Suprapubic skin (tissue), 4 donors: ENCODE data around the gene ITM2B. TPM values are rescaled to one million over a fixed set of nuclear protein-coding genes. Genes with fewer than 3 reads are reported as not detected.
A peak's percentile ranks its signal among the peaks of the same experiment; 100 is the strongest.

ENCODE experiments used
- DNase-seq, 2 donors: peaks; one replicate each; pipeline ENCODE4 v3.0.0-alpha.2; 2019; ENCODE audit warnings: low spot score in 2 of 2
- H3K27ac ChIP-seq: fragments of 200-600 bp; sonication (generic); one replicate; pipeline ENCODE4 v1.5.1; 2019
- H3K27me3 ChIP-seq: fragments of 200-600 bp; sonication (generic); one replicate; pipeline ENCODE4 v1.5.1; 2019
- H3K36me3 ChIP-seq: fragments of 200-600 bp; sonication (generic); one replicate; pipeline ENCODE4 v1.5.1; 2019
- H3K4me1 ChIP-seq: fragments of 200-600 bp; sonication (generic); one replicate; pipeline ENCODE4 v1.5.1; 2019
- H3K4me3 ChIP-seq: fragments of 200-600 bp; sonication (generic); one replicate; pipeline ENCODE4 v1.5.1; 2019; ENCODE audit warnings: mild to moderate bottlenecking
- H3K9me3 ChIP-seq: fragments of 200-600 bp; sonication (generic); one replicate; pipeline ENCODE4 v1.5.1; 2019
- EP300 ChIP-seq: sonication (generic); formaldehyde crosslinking; IDR thresholded peaks from one replicate; pipeline ENCODE4 v1.6.1; 2017; ENCODE audit warnings: antibody characterized with exemption
- POLR2A ChIP-seq, 2 donors: fragments of 450-650 bp; IDR thresholded peaks; one replicate each; pipeline ENCODE4 v1.6.1; 2017; ENCODE audit warnings: antibody characterized with exemption in 2 of 2, mild to moderate bottlenecking in 2 of 2, moderate library complexity in 2 of 2
- POLR2AphosphoS5 ChIP-seq, 3 donors: sonication (generic); formaldehyde crosslinking; IDR thresholded peaks; one replicate each; pipeline ENCODE4 v1.6.1; 2017; ENCODE audit warnings: antibody characterized with exemption in 3 of 3
- WGBS: methylation state at CpG from one replicate; pipeline ENCODE4 v1.1.5; 2018; 5-methylcytosine and 5-hydroxymethylcytosine counted together
- total RNA-seq, 4 donors: library from RNA; depleted of rRNA; stranded (reverse); fragments of >200 nt; gene quantifications; one replicate each; pipeline ENCODE4 v1.1.0, GENCODE V29; 2016
- TF ChIP-seq, protein P1 (sequence below), 2 donors: fragments of 200-600 bp in 1 of 2; fragments of 450-650 bp in 1 of 2; sonication (generic) in 1 of 2; IDR thresholded peaks; one replicate each; pipeline ENCODE4 v1.5.1; 2016 to 2019; ENCODE audit warnings: antibody characterized with exemption in 2 of 2, mild to moderate bottlenecking in 1 of 2, moderate library complexity in 1 of 2

ITM2B gene
- total RNA-seq, 4 donors from 2014 or later: 511 to 726 (median 679) TPM

DNA sequence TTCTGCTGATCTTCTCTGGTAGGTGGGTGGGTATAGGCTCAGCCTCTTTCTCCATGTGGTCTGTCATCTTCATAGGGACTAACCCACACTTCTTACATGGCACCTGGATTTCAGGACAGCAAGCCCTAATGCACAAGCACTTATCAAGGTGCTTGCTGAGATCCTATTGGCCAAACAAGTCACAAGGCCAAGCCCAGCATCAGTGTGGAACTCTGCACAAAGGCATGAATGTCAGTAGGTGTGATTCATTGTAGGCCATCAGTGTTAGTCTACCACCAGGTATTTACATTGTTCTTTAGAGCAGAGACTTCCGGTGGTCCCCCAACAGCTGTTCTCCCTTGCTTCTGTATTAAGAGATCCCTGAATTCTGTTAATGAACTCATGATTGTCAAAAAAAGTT is 62.3 kb downstream of the ITM2B start:
- no peaks in the 10 kb centered on the region for H3K4me1 ChIP-seq
- no peaks in the 10 kb centered on the region for H3K36me3 ChIP-seq
- 95% methylated on average over 1 of the region's 1 CpG for WGBS
- no peak for TF ChIP-seq POLR2AphosphoS5 (IDR thresholded peaks at IDR 0.05)
- no peak for TF ChIP-seq EP300
- TF ChIP-seq, protein P1, sequence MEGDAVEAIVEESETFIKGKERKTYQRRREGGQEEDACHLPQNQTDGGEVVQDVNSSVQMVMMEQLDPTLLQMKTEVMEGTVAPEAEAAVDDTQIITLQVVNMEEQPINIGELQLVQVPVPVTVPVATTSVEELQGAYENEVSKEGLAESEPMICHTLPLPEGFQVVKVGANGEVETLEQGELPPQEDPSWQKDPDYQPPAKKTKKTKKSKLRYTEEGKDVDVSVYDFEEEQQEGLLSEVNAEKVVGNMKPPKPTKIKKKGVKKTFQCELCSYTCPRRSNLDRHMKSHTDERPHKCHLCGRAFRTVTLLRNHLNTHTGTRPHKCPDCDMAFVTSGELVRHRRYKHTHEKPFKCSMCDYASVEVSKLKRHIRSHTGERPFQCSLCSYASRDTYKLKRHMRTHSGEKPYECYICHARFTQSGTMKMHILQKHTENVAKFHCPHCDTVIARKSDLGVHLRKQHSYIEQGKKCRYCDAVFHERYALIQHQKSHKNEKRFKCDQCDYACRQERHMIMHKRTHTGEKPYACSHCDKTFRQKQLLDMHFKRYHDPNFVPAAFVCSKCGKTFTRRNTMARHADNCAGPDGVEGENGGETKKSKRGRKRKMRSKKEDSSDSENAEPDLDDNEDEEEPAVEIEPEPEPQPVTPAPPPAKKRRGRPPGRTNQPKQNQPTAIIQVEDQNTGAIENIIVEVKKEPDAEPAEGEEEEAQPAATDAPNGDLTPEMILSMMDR (IDR thresholded peaks at IDR 0.05): no peak
- no peak for TF ChIP-seq POLR2A (IDR thresholded peaks at IDR 0.05)
- no peak overlapping the region for H3K27ac ChIP-seq
- DNase-seq: no peak
- no peak overlapping the region for H3K4me3 ChIP-seq
- H3K27me3 ChIP-seq: no peaks in the 10 kb centered on the region
- H3K9me3 ChIP-seq: no peaks in the 10 kb centered on the region

DNA sequence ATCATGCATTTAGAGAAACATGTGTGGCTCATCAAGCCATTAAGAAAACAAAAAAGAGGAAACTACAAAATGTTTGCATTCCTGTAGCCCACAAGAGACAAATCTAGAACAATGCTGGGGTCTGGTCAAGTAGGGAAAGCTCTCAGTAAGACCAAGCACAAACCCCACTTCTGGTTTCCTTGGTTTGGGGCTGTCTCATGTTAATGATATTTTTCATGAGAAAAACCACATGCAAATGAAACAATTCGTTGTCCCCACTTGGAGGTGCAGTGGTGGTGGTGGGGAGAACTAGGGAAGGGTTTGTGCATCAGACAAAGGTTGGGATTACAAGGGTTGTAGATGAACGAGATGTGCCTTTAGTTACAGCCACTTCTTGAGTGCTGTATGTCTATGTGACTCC is 63.5 kb downstream of the ITM2B start:
- H3K36me3 ChIP-seq: no peaks in the 10 kb centered on the region
- DNase-seq: no peak
- H3K9me3 ChIP-seq: no peaks in the 10 kb centered on the region
- TF ChIP-seq EP300 (no peak), POLR2AphosphoS5 (IDR thresholded peaks at IDR 0.05) (no peak), POLR2A (IDR thresholded peaks at IDR 0.05) (no peak)
- TF ChIP-seq, protein P1 (IDR thresholded peaks at IDR 0.05): no peak
- no peaks in the 10 kb centered on the region for H3K27me3 ChIP-seq
- no peak overlapping the region for H3K27ac ChIP-seq
- 80% methylated on average over 2 of the region's 2 CpGs for WGBS
- no peaks in the 10 kb centered on the region for H3K4me1 ChIP-seq
- no peak overlapping the region for H3K4me3 ChIP-seq

DNA sequence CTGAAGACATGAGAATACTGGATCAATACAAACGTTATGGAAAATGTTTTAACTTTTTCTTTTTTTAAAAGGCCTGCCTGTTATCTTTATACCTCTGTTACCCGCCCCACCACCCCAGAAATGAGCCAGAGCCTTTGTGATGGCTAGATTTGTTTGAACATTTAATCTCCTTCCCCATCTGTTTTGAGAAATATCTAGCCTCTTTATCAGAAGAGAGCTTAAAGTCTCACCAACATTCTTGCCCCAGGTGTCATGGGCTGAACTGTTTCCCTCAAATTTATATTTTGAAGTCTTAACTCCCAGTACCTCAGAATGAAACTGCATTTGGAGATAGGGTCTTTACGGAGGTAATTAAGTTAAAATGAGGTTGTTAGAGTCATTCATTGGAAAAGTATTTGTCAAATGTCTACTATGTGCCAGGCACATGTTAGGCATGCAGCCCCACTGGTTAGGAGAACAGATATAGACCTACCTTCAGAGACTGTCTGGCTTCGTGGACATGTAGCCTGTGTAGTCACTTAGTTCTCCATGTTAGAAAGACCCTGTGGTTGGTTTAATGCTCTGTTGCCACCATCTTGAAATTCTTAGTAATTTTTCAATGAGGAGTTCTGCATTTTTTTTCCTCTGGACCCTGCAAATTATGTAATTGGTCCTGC is 64.3 kb downstream of the ITM2B start:
- no peak for DNase-seq
- Histone ChIP-seq H3K36me3 (no peaks in the 10 kb centered on the region), H3K9me3 (no peaks in the 10 kb centered on the region), H3K27ac (no peak overlapping the region), H3K4me1 (no peaks in the 10 kb centered on the region), H3K27me3 (no peaks in the 10 kb centered on the region), H3K4me3 (no peak overlapping the region)
- WGBS: 64% methylated on average over 4 of the region's 4 CpGs
- no peak for TF ChIP-seq EP300
- no peak for TF ChIP-seq POLR2AphosphoS5 (IDR thresholded peaks at IDR 0.05)
- TF ChIP-seq, protein P1 (IDR thresholded peaks at IDR 0.05): no peak
- TF ChIP-seq POLR2A (IDR thresholded peaks at IDR 0.05): no peak

DNA sequence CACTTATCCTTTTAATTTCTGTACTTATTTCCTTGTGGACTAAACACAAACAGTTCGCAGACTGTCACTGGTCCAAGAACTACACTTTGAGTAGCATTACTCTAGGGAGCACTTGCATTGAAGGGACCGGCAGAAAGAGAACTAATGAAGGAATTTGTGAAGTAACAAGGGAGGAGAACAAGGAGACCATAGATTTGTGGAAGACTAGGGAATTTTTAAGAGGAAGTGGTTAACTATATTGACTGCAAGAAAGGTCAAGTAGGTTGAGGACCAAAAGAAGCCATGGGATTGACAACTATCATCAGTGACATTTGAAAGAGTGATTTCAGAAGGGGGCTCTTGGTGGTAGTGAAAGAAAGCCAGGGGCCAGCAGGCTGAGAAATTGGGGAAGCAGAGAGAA is 66.6 kb downstream of the ITM2B start:
- WGBS: 80% methylated on average over 2 of the region's 2 CpGs
- TF ChIP-seq, protein P1 (IDR thresholded peaks at IDR 0.05): no peak
- TF ChIP-seq EP300: no peak
- TF ChIP-seq POLR2A (IDR thresholded peaks at IDR 0.05): no peak
- TF ChIP-seq POLR2AphosphoS5 (IDR thresholded peaks at IDR 0.05): no peak
- DNase-seq: no peak
- no peaks in the 10 kb centered on the region for H3K36me3 ChIP-seq
- no peak overlapping the region for H3K4me3 ChIP-seq
- H3K9me3 ChIP-seq: no peaks in the 10 kb centered on the region
- H3K4me1 ChIP-seq: peaks cover 5% of the 10 kb centered on the region
- no peak overlapping the region for H3K27ac ChIP-seq
- no peaks in the 10 kb centered on the region for H3K27me3 ChIP-seq

DNA sequence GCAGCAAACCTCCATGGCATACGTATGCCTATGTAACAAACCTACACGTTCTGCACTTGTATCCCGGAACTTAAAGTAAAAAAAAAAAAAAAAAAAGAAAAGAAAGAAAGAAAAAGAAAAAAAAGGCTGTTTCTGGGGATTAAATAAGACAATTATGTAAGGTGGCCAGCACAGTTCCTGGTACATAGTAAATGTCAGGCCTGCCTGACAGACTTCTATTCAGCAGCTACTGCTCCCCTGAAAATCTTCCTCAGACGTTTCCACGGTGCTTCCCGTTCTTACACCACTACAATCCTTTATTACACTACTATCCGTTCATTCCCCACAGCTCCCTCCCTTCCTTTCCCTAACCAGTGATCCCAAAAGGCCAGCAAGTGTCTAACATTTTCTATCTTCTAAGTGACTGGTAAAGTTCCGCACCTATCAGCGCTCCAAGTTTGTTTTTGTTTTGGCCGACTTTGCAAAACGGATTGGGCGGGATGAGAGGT is 69.9 kb downstream of the ITM2B start:
- H3K27ac ChIP-seq: peak overlapping the region; percentile 97
- H3K27me3 ChIP-seq: no peaks in the 10 kb centered on the region
- peaks cover 20% of the 10 kb centered on the region for H3K4me1 ChIP-seq
- no peaks in the 10 kb centered on the region for H3K9me3 ChIP-seq
- H3K4me3 ChIP-seq: peak overlapping the region; percentile 87
- DNase-seq: no peak
- TF ChIP-seq POLR2AphosphoS5 (IDR thresholded peaks at IDR 0.05): no peak
- no peak for TF ChIP-seq POLR2A (IDR thresholded peaks at IDR 0.05)
- TF ChIP-seq, protein P1 (IDR thresholded peaks at IDR 0.05): no peak
- 8% methylated on average over 12 of the region's 12 CpGs for WGBS
- H3K36me3 ChIP-seq: peaks cover under 1% of the 10 kb centered on the region
